Measurements from ENCODE around the gene NOPCHAP1. TPM values are rescaled to one million over a fixed set of nuclear protein-coding genes. Genes with fewer than 3 reads are reported as not detected.
"Not testable (repeated sequence)": the region's sequence is repeated elsewhere in the genome, so short reads cannot be mapped to it uniquely, and the experiment has no call there.

NOPCHAP1 gene
- total RNA-seq, 1 donor, result 2.7 TPM

DNA sequence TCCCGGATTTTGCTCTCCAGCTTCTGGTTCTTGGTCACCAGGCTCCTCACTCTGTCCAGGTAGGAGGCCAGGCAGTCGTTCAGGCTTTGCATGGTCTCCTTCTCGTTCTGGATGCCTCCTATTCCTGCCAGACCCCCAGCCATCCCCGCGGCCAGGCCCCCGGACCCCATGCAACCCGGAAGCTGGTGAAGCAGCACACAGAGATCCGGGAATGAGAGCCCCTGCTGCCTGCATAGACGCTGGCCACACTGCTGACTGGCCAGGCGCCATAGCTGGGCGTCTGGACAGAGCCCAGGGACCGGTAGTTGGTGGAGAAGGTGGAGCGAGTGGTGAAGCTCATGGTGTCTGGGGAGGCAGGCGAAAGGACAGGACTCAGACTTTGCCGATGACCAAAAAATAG lies 8.4 kb upstream of the NOPCHAP1 start:
- not testable (repeated sequence) for H3K27me3 ChIP-seq (ENCODE audit: insufficient read depth, low read length); H3K9me3 ChIP-seq (ENCODE audit: low read depth, low read length); H3K4me3 ChIP-seq (ENCODE audit: low read length)
- peaks cover 29% of the 10 kb centered on the region for H3K4me1 ChIP-seq (ENCODE audit: insufficient read depth, low read length)

DNA sequence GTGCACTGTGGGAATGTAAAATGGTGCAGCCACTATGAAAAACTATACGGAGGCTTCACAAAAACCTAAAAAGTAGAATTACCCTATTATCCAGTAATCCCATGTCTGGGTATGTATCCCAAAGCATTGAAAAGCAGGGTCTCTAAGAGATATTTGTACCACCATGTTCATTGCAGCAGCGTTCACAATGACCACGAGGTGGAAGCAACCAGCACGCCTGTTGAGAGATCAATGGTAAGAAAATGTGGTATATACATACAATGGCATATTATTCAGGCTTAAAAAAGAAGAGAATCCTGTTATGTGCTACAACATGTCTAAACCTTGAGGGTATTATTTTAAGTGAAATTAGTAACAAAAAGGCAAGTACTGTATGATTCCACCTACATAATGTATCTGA lies 910 bp upstream of the NOPCHAP1 start:
- H3K27me3 ChIP-seq (ENCODE audit: insufficient read depth, low read length), result no peaks in the 10 kb centered on the region
- no peak overlapping the region for H3K4me3 ChIP-seq (ENCODE audit: low read length)
- peaks cover 18% of the 10 kb centered on the region for H3K4me1 ChIP-seq (ENCODE audit: insufficient read depth, low read length)
- H3K9me3 ChIP-seq (ENCODE audit: low read depth, low read length), result no peaks in the 10 kb centered on the region

GRCh38 chr12:104990950-104991349 lies 4.8 kb downstream of the NOPCHAP1 start:
- Histone ChIP-seq H3K9me3 (ENCODE audit: low read depth, low read length) (no peaks in the 10 kb centered on the region), H3K27me3 (ENCODE audit: insufficient read depth, low read length) (no peaks in the 10 kb centered on the region)

DNA sequence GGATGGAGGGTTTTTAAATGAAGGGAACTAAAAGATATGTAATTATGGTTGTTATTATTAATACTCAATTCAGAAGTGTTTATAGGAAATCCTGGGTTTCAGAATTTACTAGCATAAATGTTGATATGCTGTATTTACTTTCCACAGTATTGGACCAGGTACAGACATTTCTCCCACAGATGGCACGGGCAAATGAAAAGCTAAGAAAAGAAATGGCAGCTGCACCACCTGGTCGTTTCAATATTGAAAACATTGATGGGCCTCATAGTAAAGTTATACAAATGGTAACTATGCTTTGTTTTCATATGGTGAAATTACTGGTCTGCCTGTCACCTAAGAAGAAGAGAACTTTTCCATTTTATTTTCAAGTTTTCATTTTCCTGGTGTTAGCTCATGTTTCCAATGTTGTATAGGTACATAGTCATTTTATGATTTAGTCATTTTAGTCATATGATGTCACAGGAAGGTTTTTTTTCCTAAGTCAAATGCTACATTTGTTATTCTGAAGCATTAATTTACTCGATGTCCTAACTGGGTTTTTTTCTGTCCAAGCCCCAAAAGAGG lies 5.5 kb downstream of the NOPCHAP1 start:
- no peaks in the 10 kb centered on the region for H3K27me3 ChIP-seq (ENCODE audit: insufficient read depth, low read length)
- no peak overlapping the region for H3K4me3 ChIP-seq (ENCODE audit: low read length)
- H3K4me1 ChIP-seq (ENCODE audit: insufficient read depth, low read length), result peaks cover 15% of the 10 kb centered on the region
- no peaks in the 10 kb centered on the region for H3K9me3 ChIP-seq (ENCODE audit: low read depth, low read length)

More at GRCh38 chr12:104990950-104991349, 4.8 kb downstream of the NOPCHAP1 start:
- Histone ChIP-seq H3K4me1 (ENCODE audit: insufficient read depth, low read length) (peaks cover 16% of the 10 kb centered on the region), H3K4me3 (ENCODE audit: low read length) (no peak overlapping the region)

DNA sequence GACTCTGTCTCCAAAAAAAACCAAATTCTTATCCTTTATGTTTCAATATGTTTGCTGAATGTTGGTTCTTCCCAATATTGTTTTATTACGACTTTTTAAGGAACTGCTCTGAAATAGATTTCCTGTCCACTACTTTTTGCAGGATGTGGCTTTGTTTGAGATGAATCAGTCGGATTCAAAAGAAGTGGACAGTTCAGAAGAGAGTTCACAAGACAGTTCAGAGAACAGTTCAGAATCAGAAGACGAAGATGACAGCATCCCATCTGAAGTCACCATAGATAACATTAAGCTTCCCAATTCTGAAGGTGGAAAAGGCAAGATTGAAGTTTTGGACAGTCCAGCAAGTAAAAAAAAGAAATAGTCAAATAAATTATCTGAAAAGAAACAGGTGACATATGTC lies 8.2 kb downstream of the NOPCHAP1 start:
- no peak overlapping the region for H3K4me3 ChIP-seq (ENCODE audit: low read length)
- H3K27me3 ChIP-seq (ENCODE audit: insufficient read depth, low read length), result no peaks in the 10 kb centered on the region
- peaks cover 16% of the 10 kb centered on the region for H3K4me1 ChIP-seq (ENCODE audit: insufficient read depth, low read length)
- no peaks in the 10 kb centered on the region for H3K9me3 ChIP-seq (ENCODE audit: low read depth, low read length)

DNA sequence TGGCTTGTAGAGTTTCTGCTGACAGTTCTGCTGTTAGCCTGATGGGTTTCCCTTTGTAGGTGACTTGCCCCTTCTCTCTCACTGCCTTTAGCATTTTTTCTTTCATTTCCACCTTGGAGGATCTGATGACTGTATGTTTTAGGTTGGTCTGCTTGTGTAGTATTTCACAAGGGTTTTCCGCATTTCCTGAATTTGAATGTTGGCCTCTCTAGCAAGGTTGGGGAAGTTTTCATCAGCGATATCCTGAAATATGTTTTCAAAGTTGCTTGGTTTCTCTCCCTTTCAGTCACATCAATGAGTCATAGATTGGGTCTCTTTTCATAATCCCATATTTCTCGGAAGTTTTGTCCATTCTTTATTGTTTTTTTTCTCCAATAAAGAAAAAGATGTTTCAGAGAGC lies 11.4 kb downstream of the NOPCHAP1 start:
- H3K4me3 ChIP-seq (ENCODE audit: low read length), result no peak overlapping the region
- H3K9me3 ChIP-seq (ENCODE audit: low read depth, low read length), result no peaks in the 10 kb centered on the region
- peaks cover 16% of the 10 kb centered on the region for H3K4me1 ChIP-seq (ENCODE audit: insufficient read depth, low read length)
- H3K27me3 ChIP-seq (ENCODE audit: insufficient read depth, low read length), result no peaks in the 10 kb centered on the region

DNA sequence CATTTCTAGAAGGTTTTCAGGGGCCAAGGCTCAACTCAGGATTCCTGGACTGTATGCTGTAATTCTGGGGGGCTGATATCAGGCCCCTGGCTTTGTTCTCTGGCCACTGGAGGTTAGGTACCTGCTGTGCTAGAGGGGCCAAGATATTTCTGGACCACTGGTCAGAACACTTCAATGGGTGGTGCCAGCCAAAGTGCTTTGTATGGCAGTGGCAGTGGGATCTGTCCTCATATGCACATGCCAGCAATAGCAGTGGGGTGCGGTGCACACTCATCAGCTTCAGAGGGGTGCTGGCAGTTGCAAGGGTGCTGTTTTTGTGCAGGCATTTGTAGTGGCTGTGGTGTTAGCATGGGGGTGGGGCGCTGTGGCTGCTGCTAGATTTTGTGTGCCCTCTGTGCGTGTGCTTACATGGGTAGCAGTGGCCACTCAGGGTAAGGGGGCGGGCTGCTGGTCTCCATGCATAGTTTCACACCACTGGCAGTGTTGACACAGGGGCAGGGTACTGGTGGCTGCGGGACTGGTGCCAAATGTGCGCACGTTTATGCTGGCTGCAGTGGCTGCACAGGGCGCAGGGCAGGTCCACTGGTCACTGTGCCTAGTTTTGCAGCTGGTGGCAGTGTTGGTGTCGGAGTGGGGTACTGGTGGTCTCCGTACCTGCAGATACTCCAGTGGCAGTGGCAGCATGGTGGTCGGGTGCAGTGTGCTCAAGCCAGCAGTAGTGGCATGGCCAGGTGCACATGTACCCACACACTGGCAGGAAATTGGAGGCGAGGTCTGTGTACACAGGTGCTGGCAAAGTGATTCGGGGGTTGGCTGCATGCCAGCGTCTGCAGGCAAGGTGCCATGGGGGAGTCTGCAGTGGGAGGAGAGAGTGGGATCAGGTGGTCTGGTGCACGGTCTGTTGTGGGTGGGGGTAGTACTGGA lies 12.6 kb downstream of the NOPCHAP1 start:
- Histone ChIP-seq H3K9me3 (ENCODE audit: low read depth, low read length) (no peaks in the 10 kb centered on the region), H3K4me1 (ENCODE audit: insufficient read depth, low read length) (peaks cover 16% of the 10 kb centered on the region), H3K27me3 (ENCODE audit: insufficient read depth, low read length) (no peaks in the 10 kb centered on the region), H3K4me3 (ENCODE audit: low read length) (no peak overlapping the region)

- H3K9me3 ChIP-seq (ENCODE audit: low read depth, low read length), result no peaks in the 10 kb centered on the region
- H3K4me3 ChIP-seq (ENCODE audit: low read length), result no peak overlapping the region
- no peaks in the 10 kb centered on the region for H3K27me3 ChIP-seq (ENCODE audit: insufficient read depth, low read length)
- peaks cover 16% of the 10 kb centered on the region for H3K4me1 ChIP-seq (ENCODE audit: insufficient read depth, low read length)
Measured at GRCh38 chr12:104999347-104999685, 13.2 kb downstream of the NOPCHAP1 start.

DNA sequence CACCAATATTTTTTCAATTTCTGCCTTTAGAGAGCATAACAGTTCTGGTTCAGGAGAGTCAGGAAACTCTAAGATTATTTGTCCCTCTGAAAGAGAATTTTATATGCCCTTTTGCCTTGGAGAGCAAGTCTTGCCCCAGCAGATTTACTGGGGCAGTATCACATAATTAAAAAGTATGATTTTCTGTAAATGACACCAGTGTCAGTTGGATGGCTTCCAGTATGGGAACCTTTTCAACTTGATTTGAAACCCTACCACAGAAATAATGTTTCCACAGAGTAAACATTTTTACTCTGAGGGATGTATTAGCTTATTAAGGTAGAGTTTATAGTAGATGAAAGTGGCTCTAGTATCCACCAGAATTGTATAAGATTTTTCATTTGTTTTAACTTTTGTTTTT lies 15.4 kb downstream of the NOPCHAP1 start:
- Histone ChIP-seq H3K4me1 (ENCODE audit: insufficient read depth, low read length) (peaks cover 13% of the 10 kb centered on the region), H3K4me3 (ENCODE audit: low read length) (no peak overlapping the region), H3K9me3 (ENCODE audit: low read depth, low read length) (no peaks in the 10 kb centered on the region), H3K27me3 (ENCODE audit: insufficient read depth, low read length) (no peaks in the 10 kb centered on the region)

DNA sequence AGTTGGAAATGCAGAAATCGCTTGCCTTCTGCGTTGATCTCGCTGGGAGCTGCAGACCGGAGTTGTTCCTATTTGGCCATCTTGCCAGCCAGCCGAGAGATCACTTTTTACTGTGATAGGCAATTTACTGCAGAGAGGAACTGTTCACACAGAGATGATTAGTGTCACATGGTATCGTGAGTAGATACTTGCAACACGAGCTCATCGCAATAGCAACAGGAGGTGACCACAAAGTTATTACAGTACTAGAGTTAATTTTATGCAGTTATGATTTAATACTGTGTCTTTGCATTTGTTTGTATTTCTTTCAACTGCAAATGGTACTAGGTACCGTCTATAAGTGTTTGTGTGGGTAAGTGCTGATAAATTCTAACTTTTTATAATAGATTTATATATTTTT lies 27.8 kb downstream of the NOPCHAP1 start:
- H3K9me3 ChIP-seq (ENCODE audit: low read depth, low read length), result no peaks in the 10 kb centered on the region

GRCh38 chr12:105014603-105015002 lies 28.5 kb downstream of the NOPCHAP1 start:
- Histone ChIP-seq H3K4me3 (ENCODE audit: low read length) (no peak overlapping the region), H3K4me1 (ENCODE audit: insufficient read depth, low read length) (no peaks in the 10 kb centered on the region), H3K9me3 (ENCODE audit: low read depth, low read length) (no peaks in the 10 kb centered on the region), H3K27me3 (ENCODE audit: insufficient read depth, low read length) (no peaks in the 10 kb centered on the region)

More for the DNA sequence above, 27.8 kb downstream of the NOPCHAP1 start:
- no peak overlapping the region for H3K4me3 ChIP-seq (ENCODE audit: low read length)
- no peaks in the 10 kb centered on the region for H3K4me1 ChIP-seq (ENCODE audit: insufficient read depth, low read length)
- no peaks in the 10 kb centered on the region for H3K27me3 ChIP-seq (ENCODE audit: insufficient read depth, low read length)

DNA sequence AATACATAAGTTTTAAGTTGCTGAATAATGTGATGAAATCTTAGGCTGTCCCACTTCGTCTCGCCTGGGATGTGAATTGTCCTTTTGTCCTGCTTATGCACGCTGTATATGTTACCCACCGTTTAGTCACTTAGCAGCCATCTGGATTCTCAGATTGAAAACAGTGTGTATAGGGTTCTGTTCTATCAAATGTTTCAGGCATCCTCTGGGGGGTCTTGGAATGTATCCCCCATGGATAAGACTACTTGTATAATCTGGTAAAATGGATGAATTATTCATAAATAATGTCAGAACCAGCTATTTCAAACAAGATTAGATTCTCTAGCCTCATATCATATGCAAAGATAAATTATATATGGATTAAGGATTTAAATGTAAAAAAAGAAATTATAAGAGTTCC lies 29.4 kb downstream of the NOPCHAP1 start:
- Histone ChIP-seq H3K4me3 (ENCODE audit: low read length) (no peak overlapping the region), H3K27me3 (ENCODE audit: insufficient read depth, low read length) (no peaks in the 10 kb centered on the region), H3K4me1 (ENCODE audit: insufficient read depth, low read length) (no peaks in the 10 kb centered on the region), H3K9me3 (ENCODE audit: low read depth, low read length) (no peaks in the 10 kb centered on the region)

GRCh38 chr12:105018012-105018411 lies 31.9 kb downstream of the NOPCHAP1 start:
- H3K27me3 ChIP-seq (ENCODE audit: insufficient read depth, low read length), result no peaks in the 10 kb centered on the region
- no peak overlapping the region for H3K4me3 ChIP-seq (ENCODE audit: low read length)
- no peaks in the 10 kb centered on the region for H3K9me3 ChIP-seq (ENCODE audit: low read depth, low read length)
- no peaks in the 10 kb centered on the region for H3K4me1 ChIP-seq (ENCODE audit: insufficient read depth, low read length)

DNA sequence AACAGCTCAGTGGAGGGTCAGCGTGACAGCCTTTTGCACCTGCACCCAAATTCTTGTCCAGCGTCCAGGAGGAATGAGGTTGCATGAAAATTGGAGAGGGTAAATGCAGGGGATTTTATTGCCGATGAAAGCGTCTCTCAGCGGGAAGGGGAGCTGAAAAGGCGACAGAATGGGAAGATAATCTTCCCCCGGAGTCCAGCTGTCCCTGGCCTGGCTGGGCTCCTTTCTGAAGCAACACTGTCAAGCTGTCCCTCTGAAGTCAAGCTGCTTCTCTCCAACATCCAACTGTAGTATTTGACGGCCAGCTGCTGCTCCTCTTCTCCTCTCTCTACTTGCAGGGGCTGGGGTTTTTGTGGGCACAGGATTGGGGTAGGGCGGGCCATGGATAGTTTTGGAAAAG lies 32.7 kb downstream of the NOPCHAP1 start:
- H3K4me1 ChIP-seq (ENCODE audit: insufficient read depth, low read length), result no peaks in the 10 kb centered on the region
- no peak overlapping the region for H3K4me3 ChIP-seq (ENCODE audit: low read length)
- no peaks in the 10 kb centered on the region for H3K9me3 ChIP-seq (ENCODE audit: low read depth, low read length)
- H3K27me3 ChIP-seq (ENCODE audit: insufficient read depth, low read length), result no peaks in the 10 kb centered on the region

- Histone ChIP-seq H3K9me3 (ENCODE audit: low read depth, low read length) (no peaks in the 10 kb centered on the region), H3K4me3 (ENCODE audit: low read length) (no peak overlapping the region), H3K27me3 (ENCODE audit: insufficient read depth, low read length) (no peaks in the 10 kb centered on the region), H3K4me1 (ENCODE audit: insufficient read depth, low read length) (no peaks in the 10 kb centered on the region)
Measured at GRCh38 chr12:105020241-105020962, 34.3 kb downstream of the NOPCHAP1 start.

Measured in mononuclear cell (primary cell).